ENCODE results near the gene BRD4.

DNA sequence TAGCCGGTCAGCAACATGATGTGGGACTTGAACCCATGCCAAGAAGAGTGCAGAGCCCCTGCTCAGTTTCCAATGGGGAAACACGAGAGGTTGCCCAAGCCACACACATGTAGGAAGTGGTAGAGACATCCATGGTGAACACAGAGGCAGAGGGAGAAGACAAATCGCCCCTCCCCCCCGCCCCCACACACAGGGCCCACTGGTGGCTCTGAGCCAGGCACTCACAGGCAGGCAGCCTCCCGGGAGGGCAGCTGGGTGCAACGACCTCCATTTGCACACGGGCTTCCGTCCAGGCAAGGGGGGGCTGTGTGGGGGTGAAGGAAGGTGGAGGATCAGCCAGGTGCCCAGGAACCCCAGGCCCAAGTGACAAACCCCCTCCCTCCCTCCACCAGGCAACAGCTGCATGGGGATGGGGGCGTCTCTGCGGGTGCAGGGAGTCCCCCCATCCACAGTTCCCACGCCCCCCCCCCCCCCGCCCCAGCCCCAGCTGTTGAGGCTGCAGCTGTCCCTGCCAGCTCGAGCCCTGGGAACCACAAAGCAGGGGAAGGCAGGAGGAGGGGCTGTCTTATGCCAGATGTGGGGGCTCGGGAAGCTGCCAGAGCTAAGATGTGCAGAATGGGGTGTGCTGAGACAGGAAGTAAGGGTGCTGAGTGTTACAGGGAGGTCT lies 134.9 kb downstream of the BRD4 start:
- TF ChIP-seq TAF1 (IDR thresholded peaks at IDR 0.05; ENCODE audit: borderline replicate concordance, insufficient read depth, low read length) (no peak), SIN3A (IDR thresholded peaks at IDR 0.05; ENCODE audit: borderline replicate concordance, insufficient read depth, low read length) (no peak)
- TF ChIP-seq, protein P1, sequence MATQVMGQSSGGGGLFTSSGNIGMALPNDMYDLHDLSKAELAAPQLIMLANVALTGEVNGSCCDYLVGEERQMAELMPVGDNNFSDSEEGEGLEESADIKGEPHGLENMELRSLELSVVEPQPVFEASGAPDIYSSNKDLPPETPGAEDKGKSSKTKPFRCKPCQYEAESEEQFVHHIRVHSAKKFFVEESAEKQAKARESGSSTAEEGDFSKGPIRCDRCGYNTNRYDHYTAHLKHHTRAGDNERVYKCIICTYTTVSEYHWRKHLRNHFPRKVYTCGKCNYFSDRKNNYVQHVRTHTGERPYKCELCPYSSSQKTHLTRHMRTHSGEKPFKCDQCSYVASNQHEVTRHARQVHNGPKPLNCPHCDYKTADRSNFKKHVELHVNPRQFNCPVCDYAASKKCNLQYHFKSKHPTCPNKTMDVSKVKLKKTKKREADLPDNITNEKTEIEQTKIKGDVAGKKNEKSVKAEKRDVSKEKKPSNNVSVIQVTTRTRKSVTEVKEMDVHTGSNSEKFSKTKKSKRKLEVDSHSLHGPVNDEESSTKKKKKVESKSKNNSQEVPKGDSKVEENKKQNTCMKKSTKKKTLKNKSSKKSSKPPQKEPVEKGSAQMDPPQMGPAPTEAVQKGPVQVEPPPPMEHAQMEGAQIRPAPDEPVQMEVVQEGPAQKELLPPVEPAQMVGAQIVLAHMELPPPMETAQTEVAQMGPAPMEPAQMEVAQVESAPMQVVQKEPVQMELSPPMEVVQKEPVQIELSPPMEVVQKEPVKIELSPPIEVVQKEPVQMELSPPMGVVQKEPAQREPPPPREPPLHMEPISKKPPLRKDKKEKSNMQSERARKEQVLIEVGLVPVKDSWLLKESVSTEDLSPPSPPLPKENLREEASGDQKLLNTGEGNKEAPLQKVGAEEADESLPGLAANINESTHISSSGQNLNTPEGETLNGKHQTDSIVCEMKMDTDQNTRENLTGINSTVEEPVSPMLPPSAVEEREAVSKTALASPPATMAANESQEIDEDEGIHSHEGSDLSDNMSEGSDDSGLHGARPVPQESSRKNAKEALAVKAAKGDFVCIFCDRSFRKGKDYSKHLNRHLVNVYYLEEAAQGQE (IDR thresholded peaks at IDR 0.05; ENCODE audit: insufficient read depth in 1 of 2, low read depth in 2 of 2, low read length in 2 of 2): no peak
